Esophagus (tissue), 2 donors: ENCODE results near the gene ICA1. TPM values are rescaled to one million over a fixed set of nuclear protein-coding genes. Genes with fewer than 3 reads are reported as not detected.

Experiments used
- H3K27ac ChIP-seq, 2 donors: one replicate each; pipeline ENCODE4 v1.5.1; 2013; ENCODE audit warnings: low read depth in 2 of 2, mild to moderate bottlenecking in 2 of 2, inconsistent platforms in 1 of 2, low read length in 1 of 2, moderate library complexity in 1 of 2
- H3K27me3 ChIP-seq, 2 donors: one replicate each; pipeline ENCODE4 v1.6.1; 2013; ENCODE audit warnings: low read length in 2 of 2, control low read depth in 1 of 2, mild to moderate bottlenecking in 1 of 2; ENCODE audit not compliant: insufficient read depth in 2 of 2, control insufficient read depth in 1 of 2
- H3K36me3 ChIP-seq, 2 donors: one replicate each; pipeline ENCODE4 v1.6.1; 2013; ENCODE audit warnings: low read length in 1 of 2; ENCODE audit not compliant: control insufficient read depth in 2 of 2, insufficient read depth in 2 of 2
- H3K4me1 ChIP-seq, 2 donors: one replicate each; pipeline ENCODE4 v1.6.1; 2013; ENCODE audit warnings: low read length in 1 of 2; ENCODE audit not compliant: control insufficient read depth in 2 of 2, insufficient read depth in 2 of 2
- H3K4me3 ChIP-seq, 2 donors: one replicate each; pipeline ENCODE4 v1.5.1; 2013; ENCODE audit warnings: low read length in 2 of 2, mild to moderate bottlenecking in 2 of 2, low read depth in 1 of 2, moderate library complexity in 1 of 2
- H3K9me3 ChIP-seq, 2 donors: one replicate each; pipeline ENCODE4 v1.6.1; 2013; ENCODE audit warnings: mild to moderate bottlenecking in 2 of 2, low read depth in 1 of 2, low read length in 1 of 2, moderate library complexity in 1 of 2; ENCODE audit not compliant: control insufficient read depth in 2 of 2, insufficient read depth in 1 of 2
- WGBS, 2 donors: extraction: QIAGEN DNeasy Blood & Tissue Kit; methylation state at CpG; one replicate each; pipeline ENCODE4 v1.1.7; 2013; 5-methylcytosine and 5-hydroxymethylcytosine counted together
- polyA plus RNA-seq, 2 donors: library from polyadenylated mRNA; stranded (reverse); fragments of 200-250 nt; gene quantifications; one replicate each; pipeline ENCODE4 v1.2.3, GENCODE V29; 2013
- donor health status: healthy with polysubstance abuse.
- donor health status: Bipolar disorder and iron deficiency.

The ICA1 gene
- polyA plus RNA-seq, 2 donors, result 10.7 to 11.3 TPM

DNA sequence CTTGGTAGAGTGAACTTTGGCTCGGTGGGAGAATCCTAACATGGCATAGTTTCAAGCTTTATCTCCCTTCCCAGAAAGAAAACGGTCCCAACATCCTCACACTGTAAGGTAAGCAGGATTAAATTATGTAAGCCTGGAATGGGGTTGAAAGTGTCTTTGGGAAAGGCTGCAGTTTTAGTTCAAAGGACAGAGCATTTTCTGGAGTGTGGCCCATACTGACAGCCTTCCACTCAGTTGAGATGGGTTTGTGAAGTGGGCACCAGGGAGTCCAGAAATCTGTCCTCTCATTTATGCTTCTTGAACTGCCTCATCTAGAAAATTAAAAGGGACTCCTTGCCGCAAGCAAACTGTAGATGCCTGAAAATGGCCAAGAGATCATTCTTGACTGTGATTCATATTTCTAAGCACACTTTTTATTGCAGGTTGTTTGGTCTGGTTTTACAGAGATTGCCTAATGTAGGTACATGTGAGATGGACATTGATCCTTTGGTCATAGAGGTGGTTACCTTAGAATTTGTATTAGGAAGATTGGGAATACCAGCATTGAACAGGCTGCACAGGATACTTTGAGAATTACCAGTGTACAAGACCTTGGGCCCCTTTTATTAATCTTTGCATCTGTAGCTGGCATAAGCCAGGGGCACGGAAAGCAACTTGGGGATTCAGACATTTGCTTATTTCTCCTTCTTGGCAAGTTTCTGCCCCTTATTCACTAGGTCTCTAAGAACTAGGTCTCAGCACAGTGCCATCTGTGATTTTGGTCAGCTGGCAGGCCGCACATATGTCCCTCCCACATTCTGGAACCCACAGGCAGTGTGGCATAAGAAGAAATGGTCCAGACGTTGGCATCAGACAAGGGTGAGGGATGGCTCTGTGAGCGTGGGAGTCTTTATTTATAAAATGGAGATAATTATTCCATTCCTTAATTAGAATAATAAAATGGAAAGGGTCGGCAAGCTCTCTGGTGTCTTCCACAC, 167.5 kb downstream of the ICA1 start:
- H3K4me3 ChIP-seq, result no peak overlapping the region
- H3K27ac ChIP-seq, result no peak overlapping the region
- H3K4me1 ChIP-seq, result peaks cover 0 to 2% of the 10 kb centered on the region in 2 donors
- no peaks in the 10 kb centered on the region for H3K36me3 ChIP-seq
- no peaks in the 10 kb centered on the region for H3K9me3 ChIP-seq
- WGBS, 2 donors, result 83 to 89% methylated on average over 8 of the region's 8 CpGs
- no peaks in the 10 kb centered on the region for H3K27me3 ChIP-seq

- 62 to 70% methylated on average over 2 of the region's 2 CpGs for WGBS, 2 donors
- Histone ChIP-seq H3K9me3 (no peaks in the 10 kb centered on the region), H3K27ac (no peak overlapping the region), H3K27me3 (no peaks in the 10 kb centered on the region), H3K4me1 (peaks cover 0 to 2% of the 10 kb centered on the region in 2 donors), H3K36me3 (no peaks in the 10 kb centered on the region), H3K4me3 (no peak overlapping the region)
These were observed 169.8 kb downstream of the ICA1 start for GRCh38 chr7:8092140-8092539.

- H3K27me3 ChIP-seq, result no peaks in the 10 kb centered on the region
- no peaks in the 10 kb centered on the region for H3K9me3 ChIP-seq
- H3K27ac ChIP-seq, result no peak overlapping the region
- WGBS, 2 donors, result 88 to 94% methylated on average over 6 of the region's 6 CpGs
- no peak overlapping the region for H3K4me3 ChIP-seq
- peaks cover 0 to 2% of the 10 kb centered on the region in 2 donors for H3K4me1 ChIP-seq
- peaks cover 4 to 6% of the 10 kb centered on the region in 2 donors for H3K36me3 ChIP-seq
These were observed 172.8 kb downstream of the ICA1 start for GRCh38 chr7:8089036-8089780.

GRCh38 chr7:8086239-8086638, 175.7 kb downstream of the ICA1 start:
- Histone ChIP-seq H3K27me3 (no peaks in the 10 kb centered on the region), H3K4me3 (no peak overlapping the region), H3K4me1 (no peaks in the 10 kb centered on the region), H3K36me3 (peaks cover 4 to 6% of the 10 kb centered on the region in 2 donors), H3K27ac (no peak overlapping the region), H3K9me3 (no peaks in the 10 kb centered on the region)
- 93% methylated on average over 6 of the region's 6 CpGs for WGBS, 2 donors

GRCh38 chr7:8085420-8085819, 176.5 kb downstream of the ICA1 start:
- no peaks in the 10 kb centered on the region for H3K4me1 ChIP-seq
- peaks cover 4 to 6% of the 10 kb centered on the region in 2 donors for H3K36me3 ChIP-seq
- 94 to 96% methylated on average over 3 of the region's 3 CpGs for WGBS, 2 donors
- H3K9me3 ChIP-seq, result no peaks in the 10 kb centered on the region
- H3K4me3 ChIP-seq, result no peak overlapping the region
- H3K27ac ChIP-seq, result no peak overlapping the region
- no peaks in the 10 kb centered on the region for H3K27me3 ChIP-seq

- no peaks in the 10 kb centered on the region for H3K4me1 ChIP-seq
- H3K27ac ChIP-seq, result no peak overlapping the region
- WGBS, 2 donors, result 83 to 88% methylated on average over 5 of the region's 5 CpGs
- no peak overlapping the region for H3K4me3 ChIP-seq
- H3K27me3 ChIP-seq, result no peaks in the 10 kb centered on the region
- no peaks in the 10 kb centered on the region for H3K9me3 ChIP-seq
- H3K36me3 ChIP-seq, result peaks cover 4 to 6% of the 10 kb centered on the region in 2 donors
These were observed 177.1 kb downstream of the ICA1 start for GRCh38 chr7:8084836-8085235.

DNA sequence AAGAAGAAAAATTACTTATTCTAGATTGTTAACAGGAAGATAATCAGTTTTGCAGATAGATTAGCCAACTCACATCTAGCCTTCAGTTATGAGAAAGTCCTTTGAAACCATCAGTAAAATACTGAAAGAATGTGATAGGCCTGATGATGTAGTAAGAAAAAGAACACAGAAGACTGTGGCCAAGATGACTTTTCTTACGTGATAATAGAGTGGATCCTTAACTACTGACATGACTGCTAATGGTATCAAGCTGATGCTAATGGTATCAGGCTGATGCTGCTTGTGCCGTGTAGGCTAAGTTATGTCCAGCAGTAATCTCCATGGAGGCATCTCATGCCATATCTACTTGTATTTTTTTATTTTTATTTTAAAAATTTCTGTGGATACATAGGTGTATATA, 179.2 kb downstream of the ICA1 start:
- no peak overlapping the region for H3K4me3 ChIP-seq
- H3K9me3 ChIP-seq, result no peaks in the 10 kb centered on the region
- WGBS, 2 donors, result 88 to 93% methylated on average over 2 of the region's 2 CpGs
- peaks cover 4 to 6% of the 10 kb centered on the region in 2 donors for H3K36me3 ChIP-seq
- H3K4me1 ChIP-seq, result no peaks in the 10 kb centered on the region
- no peaks in the 10 kb centered on the region for H3K27me3 ChIP-seq
- no peak overlapping the region for H3K27ac ChIP-seq

GRCh38 chr7:8078418-8078817, 183.5 kb downstream of the ICA1 start:
- Histone ChIP-seq H3K4me1 (no peaks in the 10 kb centered on the region), H3K27ac (no peak overlapping the region), H3K9me3 (no peaks in the 10 kb centered on the region), H3K4me3 (no peak overlapping the region), H3K27me3 (no peaks in the 10 kb centered on the region), H3K36me3 (no peaks in the 10 kb centered on the region)

DNA sequence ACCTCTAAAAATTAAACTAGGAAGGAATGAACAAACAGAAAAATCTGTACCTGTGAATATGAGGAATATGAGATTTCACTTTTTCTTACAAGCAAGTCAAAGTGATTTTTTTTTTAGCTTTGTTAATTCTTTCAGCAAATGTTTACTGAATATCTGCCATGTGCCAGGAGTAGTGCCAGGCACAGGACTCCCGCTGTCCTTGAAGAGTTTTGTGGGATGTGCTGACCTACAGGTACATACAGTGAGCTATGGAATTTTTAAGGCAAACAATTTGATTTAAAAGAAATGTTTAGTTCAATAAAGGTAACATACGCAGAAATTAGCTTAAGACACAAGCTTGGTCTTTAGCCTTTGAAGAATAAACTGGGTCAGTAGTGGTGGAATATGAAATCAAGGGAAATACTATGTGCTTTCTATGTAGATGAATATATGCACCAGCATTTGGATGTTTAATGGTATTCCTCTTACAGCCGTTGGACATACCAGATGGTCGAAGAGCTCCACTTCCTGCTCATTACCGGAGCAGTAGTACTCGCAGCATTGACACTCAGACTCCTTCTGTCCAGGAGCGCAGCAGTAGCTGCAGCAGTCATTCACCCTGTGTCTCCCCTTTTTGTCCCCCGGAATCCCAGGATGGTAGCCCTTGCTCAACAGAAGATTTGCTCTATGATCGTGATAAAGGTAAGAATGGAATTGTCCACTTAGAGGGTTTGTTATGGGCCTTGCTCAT, 191.4 kb downstream of the ICA1 start:
- H3K9me3 ChIP-seq, result no peaks in the 10 kb centered on the region
- WGBS, 2 donors, result 95 to 96% methylated on average over 9 of the region's 9 CpGs
- no peaks in the 10 kb centered on the region for H3K4me1 ChIP-seq
- no peaks in the 10 kb centered on the region for H3K27me3 ChIP-seq
- no peak overlapping the region for H3K4me3 ChIP-seq
- H3K36me3 ChIP-seq, result peaks cover 0 to 2% of the 10 kb centered on the region in 2 donors
- no peak overlapping the region for H3K27ac ChIP-seq
